ENCODE results near the gene NEBL.

The NEBL gene

GRCh38 chr10:20903635-20904390 lies 6.7 kb upstream of the NEBL start:
- in situ Hi-C loops (cut with MboI; ENCODE audit: low sequenced_read_pairs) = no loop called here

DNA sequence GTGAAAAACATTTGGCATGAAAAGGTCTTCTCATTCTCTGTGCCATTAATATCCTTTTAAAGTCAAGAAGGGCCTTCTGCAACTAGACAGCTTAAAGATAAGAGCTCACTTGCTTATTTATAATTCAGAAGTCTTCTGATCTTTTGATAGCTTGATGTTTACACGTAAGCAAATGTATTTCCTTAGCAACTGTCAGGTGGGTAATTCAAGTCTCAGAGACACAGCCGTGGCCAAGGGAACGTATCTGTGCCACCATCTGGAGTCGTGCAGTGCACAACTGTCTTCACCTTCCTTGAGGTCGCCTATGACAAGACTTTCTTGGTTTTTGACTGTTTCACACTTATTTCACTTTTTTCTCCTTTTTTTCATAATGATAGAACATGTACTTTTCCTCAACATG lies 4.0 kb upstream of the NEBL start:
- in situ Hi-C loops (cut with MboI; ENCODE audit: low sequenced_read_pairs) = no loop called here

GRCh38 chr10:20898866-20899535 lies 1.9 kb upstream of the NEBL start:
- in situ Hi-C loops (cut with MboI; ENCODE audit: low sequenced_read_pairs) = no loop called here

DNA sequence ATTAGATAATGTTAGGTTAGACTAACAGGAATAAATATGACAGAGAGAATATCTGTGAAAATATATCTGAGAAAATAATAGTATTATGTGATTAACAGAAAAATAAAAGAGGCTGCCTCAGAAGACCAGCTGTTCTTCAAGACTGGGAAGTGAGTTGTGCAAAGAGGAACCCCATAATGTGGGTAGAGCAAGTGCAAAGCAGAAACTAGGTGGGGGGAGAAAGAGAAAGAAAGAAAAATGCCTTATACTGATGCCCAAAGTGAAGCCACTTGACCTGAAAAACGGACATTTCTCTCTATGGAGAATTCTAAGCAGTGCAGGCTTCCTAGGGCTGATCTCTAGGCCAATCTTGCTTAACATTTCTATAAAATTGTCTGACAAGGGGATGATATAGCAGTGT lies 3.8 kb downstream of the NEBL start:
- in situ Hi-C loops (cut with MboI; ENCODE audit: low sequenced_read_pairs) = no loop called here

- in situ Hi-C loops (cut with MboI; ENCODE audit: low sequenced_read_pairs) = no loop called here
These were observed 4.3 kb downstream of the NEBL start for GRCh38 chr10:20892796-20893195.

- in situ Hi-C loops (cut with MboI; ENCODE audit: low sequenced_read_pairs) = no loop called here
These were observed 5.0 kb downstream of the NEBL start for GRCh38 chr10:20892011-20892585.

DNA sequence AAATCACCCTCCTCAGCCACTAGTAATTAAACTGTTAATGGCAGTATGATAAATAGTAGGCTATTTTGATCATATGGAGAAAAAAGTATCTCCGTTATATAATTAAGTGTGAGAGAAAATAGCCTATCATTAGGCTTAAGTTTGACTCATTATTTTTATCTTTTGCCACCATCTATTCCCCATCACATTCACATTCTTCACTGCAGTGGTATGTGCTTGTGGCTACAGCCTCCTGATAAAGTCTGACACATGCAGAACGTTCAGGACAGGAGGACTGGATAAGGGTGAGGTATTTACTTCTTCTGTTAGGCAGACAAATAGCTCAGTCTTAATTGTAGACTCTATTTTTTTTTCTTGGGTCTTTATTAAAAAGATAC lies 5.8 kb downstream of the NEBL start:
- in situ Hi-C loops (cut with MboI; ENCODE audit: low sequenced_read_pairs) = no loop called here

DNA sequence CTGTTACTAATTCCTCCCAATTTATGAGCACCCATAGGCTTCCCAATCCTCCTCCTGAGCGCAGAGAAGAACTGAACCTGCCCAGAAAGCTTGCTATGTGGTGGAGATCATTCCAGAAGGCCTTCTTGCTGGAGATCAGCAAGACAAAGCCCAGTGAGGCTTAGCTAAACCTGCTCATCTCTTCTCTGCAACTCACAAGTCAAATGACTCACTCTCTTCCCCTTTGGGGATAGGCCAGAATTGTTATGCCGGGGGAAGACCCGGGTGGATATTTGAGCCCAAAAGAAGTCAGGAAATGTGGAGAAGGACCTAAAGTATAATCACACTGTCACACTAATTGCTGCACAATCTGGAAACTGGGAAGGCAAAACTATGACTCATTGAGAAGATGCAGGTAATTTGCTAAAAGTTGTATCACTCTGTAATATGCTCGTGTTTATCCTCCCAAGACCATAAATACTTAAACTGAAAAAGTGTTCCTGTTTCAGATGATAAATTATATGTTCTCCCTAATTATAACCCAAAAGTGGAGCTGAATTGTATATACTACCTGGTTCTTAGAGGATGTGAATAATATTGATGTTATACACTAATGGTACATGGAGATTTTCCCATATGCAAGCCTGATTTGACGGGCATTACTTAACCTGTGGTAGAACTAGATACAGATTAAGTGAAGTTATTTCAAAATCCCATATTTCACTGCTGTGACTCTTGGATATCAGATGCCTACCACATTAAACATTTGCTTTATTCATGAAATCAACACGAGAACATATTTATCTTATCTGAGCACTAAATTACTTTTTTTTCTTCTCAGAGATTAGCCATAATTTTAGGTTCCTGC lies 6.4 kb downstream of the NEBL start:
- in situ Hi-C loops (cut with MboI; ENCODE audit: low sequenced_read_pairs) = no loop called here

- in situ Hi-C loops (cut with MboI; ENCODE audit: low sequenced_read_pairs) = no loop called here
These were observed 7.1 kb downstream of the NEBL start for GRCh38 chr10:20890009-20890408.

GRCh38 chr10:20888620-20889330 lies 8.3 kb downstream of the NEBL start:
- in situ Hi-C loops (cut with MboI; ENCODE audit: low sequenced_read_pairs) = no loop called here

DNA sequence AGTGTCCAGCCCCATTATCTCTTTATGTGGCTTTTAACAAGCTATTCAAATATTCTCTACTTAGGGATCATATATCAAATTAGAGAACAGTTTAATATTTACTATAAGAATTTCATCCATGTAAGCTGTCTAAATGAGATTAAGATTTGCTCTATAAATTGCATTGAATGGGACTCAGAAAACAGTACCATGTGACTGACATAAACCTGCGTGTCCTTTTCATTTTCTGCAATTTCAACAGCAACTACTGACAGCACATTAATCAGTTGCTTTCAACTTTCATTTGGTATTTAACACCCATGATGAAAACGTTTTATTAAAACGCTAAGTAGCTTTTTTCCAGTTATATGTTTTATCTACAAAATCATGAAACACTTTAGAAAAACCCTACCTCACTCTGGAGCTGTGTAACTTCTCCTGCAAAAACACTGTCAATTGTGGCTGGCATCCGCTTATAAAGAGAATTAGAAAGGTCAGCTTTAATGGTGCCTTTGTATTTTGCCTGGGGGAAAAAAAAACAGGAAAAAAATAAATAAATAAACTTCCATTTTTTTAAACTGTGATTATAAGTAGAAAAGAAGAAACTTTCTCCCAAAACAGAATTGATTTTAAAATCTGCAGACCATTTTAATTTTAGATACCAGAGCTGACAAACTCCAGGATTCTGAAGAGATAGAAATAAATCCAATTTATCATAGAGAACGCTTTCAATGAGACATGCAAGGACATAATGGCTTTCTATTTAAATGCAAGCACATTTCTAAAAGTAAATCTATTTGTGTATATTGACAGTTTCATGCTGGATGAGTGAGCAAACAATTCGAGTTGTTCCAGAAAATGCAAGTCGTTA lies 9.2 kb downstream of the NEBL start:
- in situ Hi-C loops (cut with MboI; ENCODE audit: low sequenced_read_pairs) = no loop called here

GRCh38 chr10:20885678-20886077 lies 11.4 kb downstream of the NEBL start:
- in situ Hi-C loops (cut with MboI; ENCODE audit: low sequenced_read_pairs) = no loop called here

DNA sequence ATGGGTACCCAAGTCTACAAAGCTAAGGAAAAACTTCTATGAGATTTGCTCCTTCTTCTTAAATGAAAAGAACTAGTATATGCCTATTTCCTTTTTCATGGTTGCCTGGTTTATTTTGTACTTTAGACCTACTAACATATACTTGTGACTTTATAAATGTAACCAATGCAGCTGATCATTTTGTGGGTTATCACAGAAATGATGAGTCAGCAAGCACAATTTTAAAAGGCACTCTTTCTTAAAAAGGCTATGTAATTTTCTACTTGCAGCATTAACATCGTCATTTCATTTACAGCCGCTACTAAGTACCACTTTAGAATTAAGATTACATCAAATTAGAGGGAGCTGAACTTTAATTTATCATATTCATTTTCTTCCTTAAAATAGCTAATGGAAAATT lies 13.6 kb downstream of the NEBL start:
- in situ Hi-C loops (cut with MboI; ENCODE audit: low sequenced_read_pairs) = no loop called here

DNA sequence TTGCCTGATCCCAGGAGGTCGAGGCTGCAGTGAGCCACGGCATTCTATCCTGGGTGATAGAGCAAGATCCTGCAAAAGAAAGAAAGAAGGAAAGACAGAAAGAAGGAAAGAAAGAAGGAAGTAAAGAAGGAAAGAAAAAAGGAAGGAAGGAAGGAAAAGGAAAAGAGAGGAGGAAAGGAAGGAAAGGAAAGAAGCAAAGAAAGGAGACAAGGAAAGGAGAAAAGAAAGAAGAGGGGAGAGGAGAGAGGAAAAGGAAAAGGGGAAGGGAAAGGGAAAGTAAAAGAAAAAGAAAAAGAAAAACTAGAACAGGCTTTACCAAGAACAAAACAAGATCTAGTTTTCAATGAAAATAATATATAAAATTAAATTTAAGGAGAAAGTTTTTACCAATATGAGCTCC lies 15.0 kb downstream of the NEBL start:
- in situ Hi-C loops (cut with MboI; ENCODE audit: low sequenced_read_pairs) = no loop called here

DNA sequence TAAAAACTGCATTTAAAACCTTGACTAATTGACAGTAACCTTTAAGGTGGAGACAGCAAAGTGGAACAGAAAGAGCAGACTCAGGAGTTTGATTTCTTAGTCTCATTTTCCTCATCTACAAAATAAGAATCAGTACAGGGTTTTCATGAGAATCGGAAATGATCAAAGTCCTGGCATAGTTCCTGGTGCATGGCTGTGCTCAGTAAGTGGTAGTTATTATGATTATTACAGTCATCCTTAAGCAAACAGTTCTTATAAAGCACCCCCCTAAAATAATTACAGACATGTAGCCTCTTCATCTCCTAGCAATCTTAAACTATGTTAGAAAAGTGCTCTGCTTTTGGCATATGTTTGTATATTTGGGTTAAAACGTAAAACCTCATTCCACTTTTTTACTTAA lies 18.0 kb downstream of the NEBL start:
- in situ Hi-C loops (cut with MboI; ENCODE audit: low sequenced_read_pairs) = no loop called here

DNA sequence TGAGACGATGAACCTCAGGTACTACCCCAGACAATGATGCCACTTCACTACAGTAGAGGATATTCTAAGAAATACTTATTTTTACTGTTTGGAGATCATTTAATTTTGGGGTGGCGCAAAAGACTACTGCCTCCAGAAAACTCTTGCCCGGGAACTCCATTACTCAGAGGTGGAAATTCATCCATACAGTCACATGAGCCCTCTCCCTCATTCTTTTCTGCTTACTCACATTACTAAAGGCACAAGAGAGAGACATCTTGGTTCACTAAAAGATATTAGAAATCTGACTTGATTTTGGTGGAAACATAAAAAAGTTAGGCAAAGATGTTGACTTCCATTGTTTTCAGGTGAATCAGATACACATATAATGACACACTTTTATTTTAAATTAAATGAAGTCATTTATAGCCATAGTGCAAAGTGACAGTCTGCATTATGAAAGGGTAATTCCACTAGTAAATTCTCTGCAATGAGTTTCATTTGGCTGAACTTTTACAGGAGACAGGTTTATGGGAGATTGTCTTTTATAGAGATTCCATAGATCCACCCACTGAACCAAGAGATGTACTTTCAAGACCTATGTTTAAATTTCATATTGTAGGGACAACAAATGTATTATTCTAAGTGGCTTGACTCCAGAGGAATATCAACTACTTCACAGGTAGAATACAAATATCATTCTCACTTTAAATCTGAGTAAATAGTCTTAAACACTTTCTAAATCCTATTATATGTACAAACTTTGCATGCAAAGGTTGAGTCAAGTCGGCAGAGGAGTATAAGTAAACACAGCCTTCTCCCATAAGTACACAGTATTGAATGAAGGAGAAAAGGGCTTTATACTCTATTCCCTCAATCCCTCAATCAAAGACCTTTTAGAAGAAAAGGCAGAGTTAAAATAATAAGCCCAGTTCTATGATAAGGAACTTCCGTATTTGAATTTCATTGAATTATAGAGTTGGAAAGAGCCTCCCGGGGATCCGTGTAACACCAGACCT lies 18.8 kb downstream of the NEBL start:
- in situ Hi-C loops (cut with MboI; ENCODE audit: low sequenced_read_pairs) = no loop called here

GRCh38 chr10:20877554-20877953 lies 19.6 kb downstream of the NEBL start:
- in situ Hi-C loops (cut with MboI; ENCODE audit: low sequenced_read_pairs) = no loop called here

- in situ Hi-C loops (cut with MboI; ENCODE audit: low sequenced_read_pairs) = no loop called here
These were observed 22.9 kb downstream of the NEBL start for GRCh38 chr10:20874261-20874660.

DNA sequence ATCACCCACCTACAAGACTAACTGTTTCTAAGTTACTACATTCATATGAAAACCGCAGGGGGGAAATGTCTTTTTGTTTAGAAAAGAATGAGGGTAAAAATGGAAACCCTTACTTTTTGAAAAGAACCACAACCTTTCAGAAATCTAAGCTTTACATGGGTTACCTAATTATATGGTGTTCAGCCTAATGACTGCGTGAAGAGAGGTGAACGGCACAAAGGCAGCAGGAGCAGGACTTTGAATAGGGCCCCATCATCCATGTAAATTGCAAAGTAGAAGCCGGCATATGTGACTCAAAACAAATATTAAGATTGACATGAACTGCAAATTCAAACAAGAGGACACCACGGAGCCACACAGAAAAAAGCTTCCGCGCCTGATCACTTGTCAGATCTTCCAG lies 25.1 kb downstream of the NEBL start:
- in situ Hi-C loops (cut with MboI; ENCODE audit: low sequenced_read_pairs) = no loop called here

All from hTERT RPE-1 (cell line).